H1 (cell line): ENCODE data around the gene CYRIA. TPM values are rescaled to one million over a fixed set of nuclear protein-coding genes. Genes with fewer than 3 reads are reported as not detected.

Source experiments
- SIX5 ChIP-seq: IDR thresholded peaks from 2 replicates; pipeline ENCODE4 v1.6.1; 2011; ENCODE audit warnings: mild to moderate bottlenecking, low read depth, low read length
- TEAD4 ChIP-seq: IDR thresholded peaks from 2 replicates; pipeline ENCODE4 v1.6.1; 2012; ENCODE audit warnings: low read depth, low read length, inconsistent platforms, mixed read lengths
- polyA plus RNA-seq, 7 experiments: library from polyadenylated mRNA; depleted of rRNA in 3 of 7; stranded (reverse) in 5 of 7; unstranded in 2 of 7; fragments of >200 nt in 5 of 7; fragments of 200-250 nt in 2 of 7; gene quantifications; 1 replicate in 5 of 7; 2 replicates in 1 of 7; 4 replicates in 1 of 7; pipeline versions ENCODE4 v1.2.1 to v1.2.3, GENCODE V29; 2011 to 2013; ENCODE audit warnings: missing spikeins in 2 of 7, mixed read lengths in 2 of 7
- total RNA-seq: library from RNA; stranded (reverse); fragmentation: NEBNext Ultra II Directional; extraction: Animal tissue kit (Norgen Biotek cat#: 25700); gene quantifications from 2 replicates; pipeline ENCODE4 v1.2.1, GENCODE V29; 2021
- TF ChIP-seq, protein P1 (sequence below): fragments of 300-600 bp; sonication (generic); IDR thresholded peaks from 2 replicates; pipeline ENCODE4 v1.7.1; 2012; ENCODE audit warnings: low read length, moderate library complexity, mild to moderate bottlenecking, inconsistent platforms; ENCODE audit not compliant: insufficient replicate concordance
- TF ChIP-seq, protein P2 (sequence below): IDR thresholded peaks from 2 replicates; pipeline ENCODE4 v1.6.1; 2011; ENCODE audit warnings: low read depth, mild to moderate bottlenecking, low read length; ENCODE audit not compliant: insufficient read depth

The CYRIA gene
- total and polyA plus RNA-seq, 2 of the 8 experiments (the other 6 are each of a cell fraction or from before 2014, with no cell fraction given) = 1.5 to 9.8 TPM

DNA sequence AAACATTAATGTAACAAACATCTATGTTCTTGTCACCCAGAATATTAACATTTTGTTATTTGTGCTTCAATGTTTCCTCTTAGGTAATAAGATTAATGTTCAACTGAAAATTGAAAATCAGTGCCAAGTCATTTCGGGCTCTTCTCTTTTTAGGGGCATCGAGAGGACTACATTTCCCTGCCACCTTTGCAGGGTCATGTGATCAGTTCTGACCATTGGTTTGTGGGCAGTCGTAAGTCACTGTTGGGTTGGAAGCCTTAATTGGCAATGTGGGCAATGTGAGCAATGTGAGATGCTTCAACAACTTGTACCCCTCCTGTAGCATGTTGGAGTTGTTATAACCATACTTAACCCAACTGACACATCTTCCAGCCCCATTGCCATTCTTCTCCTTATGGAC lies 10.1 kb upstream of the CYRIA start (continued):
- TF ChIP-seq, protein P1, sequence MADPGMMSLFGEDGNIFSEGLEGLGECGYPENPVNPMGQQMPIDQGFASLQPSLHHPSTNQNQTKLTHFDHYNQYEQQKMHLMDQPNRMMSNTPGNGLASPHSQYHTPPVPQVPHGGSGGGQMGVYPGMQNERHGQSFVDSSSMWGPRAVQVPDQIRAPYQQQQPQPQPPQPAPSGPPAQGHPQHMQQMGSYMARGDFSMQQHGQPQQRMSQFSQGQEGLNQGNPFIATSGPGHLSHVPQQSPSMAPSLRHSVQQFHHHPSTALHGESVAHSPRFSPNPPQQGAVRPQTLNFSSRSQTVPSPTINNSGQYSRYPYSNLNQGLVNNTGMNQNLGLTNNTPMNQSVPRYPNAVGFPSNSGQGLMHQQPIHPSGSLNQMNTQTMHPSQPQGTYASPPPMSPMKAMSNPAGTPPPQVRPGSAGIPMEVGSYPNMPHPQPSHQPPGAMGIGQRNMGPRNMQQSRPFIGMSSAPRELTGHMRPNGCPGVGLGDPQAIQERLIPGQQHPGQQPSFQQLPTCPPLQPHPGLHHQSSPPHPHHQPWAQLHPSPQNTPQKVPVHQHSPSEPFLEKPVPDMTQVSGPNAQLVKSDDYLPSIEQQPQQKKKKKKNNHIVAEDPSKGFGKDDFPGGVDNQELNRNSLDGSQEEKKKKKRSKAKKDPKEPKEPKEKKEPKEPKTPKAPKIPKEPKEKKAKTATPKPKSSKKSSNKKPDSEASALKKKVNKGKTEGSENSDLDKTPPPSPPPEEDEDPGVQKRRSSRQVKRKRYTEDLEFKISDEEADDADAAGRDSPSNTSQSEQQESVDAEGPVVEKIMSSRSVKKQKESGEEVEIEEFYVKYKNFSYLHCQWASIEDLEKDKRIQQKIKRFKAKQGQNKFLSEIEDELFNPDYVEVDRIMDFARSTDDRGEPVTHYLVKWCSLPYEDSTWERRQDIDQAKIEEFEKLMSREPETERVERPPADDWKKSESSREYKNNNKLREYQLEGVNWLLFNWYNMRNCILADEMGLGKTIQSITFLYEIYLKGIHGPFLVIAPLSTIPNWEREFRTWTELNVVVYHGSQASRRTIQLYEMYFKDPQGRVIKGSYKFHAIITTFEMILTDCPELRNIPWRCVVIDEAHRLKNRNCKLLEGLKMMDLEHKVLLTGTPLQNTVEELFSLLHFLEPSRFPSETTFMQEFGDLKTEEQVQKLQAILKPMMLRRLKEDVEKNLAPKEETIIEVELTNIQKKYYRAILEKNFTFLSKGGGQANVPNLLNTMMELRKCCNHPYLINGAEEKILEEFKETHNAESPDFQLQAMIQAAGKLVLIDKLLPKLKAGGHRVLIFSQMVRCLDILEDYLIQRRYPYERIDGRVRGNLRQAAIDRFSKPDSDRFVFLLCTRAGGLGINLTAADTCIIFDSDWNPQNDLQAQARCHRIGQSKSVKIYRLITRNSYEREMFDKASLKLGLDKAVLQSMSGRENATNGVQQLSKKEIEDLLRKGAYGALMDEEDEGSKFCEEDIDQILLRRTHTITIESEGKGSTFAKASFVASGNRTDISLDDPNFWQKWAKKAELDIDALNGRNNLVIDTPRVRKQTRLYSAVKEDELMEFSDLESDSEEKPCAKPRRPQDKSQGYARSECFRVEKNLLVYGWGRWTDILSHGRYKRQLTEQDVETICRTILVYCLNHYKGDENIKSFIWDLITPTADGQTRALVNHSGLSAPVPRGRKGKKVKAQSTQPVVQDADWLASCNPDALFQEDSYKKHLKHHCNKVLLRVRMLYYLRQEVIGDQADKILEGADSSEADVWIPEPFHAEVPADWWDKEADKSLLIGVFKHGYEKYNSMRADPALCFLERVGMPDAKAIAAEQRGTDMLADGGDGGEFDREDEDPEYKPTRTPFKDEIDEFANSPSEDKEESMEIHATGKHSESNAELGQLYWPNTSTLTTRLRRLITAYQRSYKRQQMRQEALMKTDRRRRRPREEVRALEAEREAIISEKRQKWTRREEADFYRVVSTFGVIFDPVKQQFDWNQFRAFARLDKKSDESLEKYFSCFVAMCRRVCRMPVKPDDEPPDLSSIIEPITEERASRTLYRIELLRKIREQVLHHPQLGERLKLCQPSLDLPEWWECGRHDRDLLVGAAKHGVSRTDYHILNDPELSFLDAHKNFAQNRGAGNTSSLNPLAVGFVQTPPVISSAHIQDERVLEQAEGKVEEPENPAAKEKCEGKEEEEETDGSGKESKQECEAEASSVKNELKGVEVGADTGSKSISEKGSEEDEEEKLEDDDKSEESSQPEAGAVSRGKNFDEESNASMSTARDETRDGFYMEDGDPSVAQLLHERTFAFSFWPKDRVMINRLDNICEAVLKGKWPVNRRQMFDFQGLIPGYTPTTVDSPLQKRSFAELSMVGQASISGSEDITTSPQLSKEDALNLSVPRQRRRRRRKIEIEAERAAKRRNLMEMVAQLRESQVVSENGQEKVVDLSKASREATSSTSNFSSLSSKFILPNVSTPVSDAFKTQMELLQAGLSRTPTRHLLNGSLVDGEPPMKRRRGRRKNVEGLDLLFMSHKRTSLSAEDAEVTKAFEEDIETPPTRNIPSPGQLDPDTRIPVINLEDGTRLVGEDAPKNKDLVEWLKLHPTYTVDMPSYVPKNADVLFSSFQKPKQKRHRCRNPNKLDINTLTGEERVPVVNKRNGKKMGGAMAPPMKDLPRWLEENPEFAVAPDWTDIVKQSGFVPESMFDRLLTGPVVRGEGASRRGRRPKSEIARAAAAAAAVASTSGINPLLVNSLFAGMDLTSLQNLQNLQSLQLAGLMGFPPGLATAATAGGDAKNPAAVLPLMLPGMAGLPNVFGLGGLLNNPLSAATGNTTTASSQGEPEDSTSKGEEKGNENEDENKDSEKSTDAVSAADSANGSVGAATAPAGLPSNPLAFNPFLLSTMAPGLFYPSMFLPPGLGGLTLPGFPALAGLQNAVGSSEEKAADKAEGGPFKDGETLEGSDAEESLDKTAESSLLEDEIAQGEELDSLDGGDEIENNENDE = no peak
- TF ChIP-seq, protein P2, sequence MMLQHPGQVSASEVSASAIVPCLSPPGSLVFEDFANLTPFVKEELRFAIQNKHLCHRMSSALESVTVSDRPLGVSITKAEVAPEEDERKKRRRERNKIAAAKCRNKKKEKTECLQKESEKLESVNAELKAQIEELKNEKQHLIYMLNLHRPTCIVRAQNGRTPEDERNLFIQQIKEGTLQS = 0 out of 2 replicates have a peak, but pooled peaks have one; percentile 37
- TF ChIP-seq SIX5 (peak; percentile 30; the same call in 1 of the 2 replicates), TEAD4 (no peak)
